Neuronal stem cell (in vitro differentiated cells): ENCODE results near the gene GMPR.

ENCODE experiments used
- DNase-seq: peaks from one replicate; pipeline ENCODE4 v3.0.0-alpha.2; 2013; ENCODE audit warnings: low spot score
- H2AFZ ChIP-seq: one replicate; pipeline ENCODE4 v1.6.1; 2013; ENCODE audit warnings: mild to moderate bottlenecking, low read length, inconsistent platforms
- H2AK5ac ChIP-seq: 2 replicates; pipeline ENCODE4 v1.6.1; 2013; ENCODE audit warnings: low read depth, mild to moderate bottlenecking, inconsistent platforms, low read length, moderate library complexity, mixed read lengths
- H2BK120ac ChIP-seq: 2 replicates; pipeline ENCODE4 v1.6.1; 2013; ENCODE audit warnings: low read depth, mild to moderate bottlenecking, inconsistent platforms, low read length, moderate library complexity, mixed read lengths
- H2BK12ac ChIP-seq: one replicate; pipeline ENCODE4 v1.6.1; 2013; ENCODE audit warnings: low read length, inconsistent platforms
- H2BK15ac ChIP-seq: 2 replicates; pipeline ENCODE4 v1.6.1; 2013; ENCODE audit warnings: mild to moderate bottlenecking, low read length, inconsistent platforms, mixed read lengths
- H2BK5ac ChIP-seq: one replicate; pipeline ENCODE4 v1.6.1; 2013; ENCODE audit warnings: inconsistent platforms, mild to moderate bottlenecking, low read length, moderate library complexity
- H3K14ac ChIP-seq: one replicate; pipeline ENCODE4 v1.6.1; 2013; ENCODE audit warnings: low read length, inconsistent platforms
- H3K18ac ChIP-seq: 2 replicates; pipeline ENCODE4 v1.6.1; 2013; ENCODE audit warnings: low read length, inconsistent platforms
- H3K23ac ChIP-seq: 2 replicates; pipeline ENCODE4 v1.6.1; 2013; ENCODE audit warnings: low read depth, mild to moderate bottlenecking, mixed read lengths, low read length, inconsistent platforms; ENCODE audit not compliant: poor library complexity
- H3K27ac ChIP-seq: replicated peaks from 3 replicates; pipeline ENCODE4 v1.5.1; 2013; ENCODE audit warnings: low read length, inconsistent platforms
- H3K27me3 ChIP-seq, 3 experiments: 2 replicates each; pipeline ENCODE4 v1.6.1; 2013; ENCODE audit warnings: low read length in 3 of 3, mild to moderate bottlenecking in 2 of 3, inconsistent platforms in 1 of 3, low read depth in 1 of 3, mixed read lengths in 1 of 3, moderate library complexity in 1 of 3; ENCODE audit not compliant: control insufficient read depth in 3 of 3, insufficient read depth in 3 of 3
- H3K36me3 ChIP-seq, 2 donors: replicated peaks in 1 of 2; 2 replicates each; pipeline ENCODE4 v1.6.1; 2013; ENCODE audit warnings: low read length in 2 of 2; ENCODE audit not compliant: control insufficient read depth in 2 of 2, insufficient read depth in 2 of 2
- H3K4ac ChIP-seq: 2 replicates; pipeline ENCODE4 v1.6.1; 2013; ENCODE audit warnings: inconsistent platforms, mild to moderate bottlenecking, low read length, moderate library complexity
- H3K4me1 ChIP-seq, 2 donors: 1 replicate in 1 of 2; 2 replicates in 1 of 2; pipeline ENCODE4 v1.6.1; 2013; ENCODE audit warnings: low read length in 2 of 2, low read depth in 1 of 2; ENCODE audit not compliant: control insufficient read depth in 2 of 2, insufficient read depth in 1 of 2
- H3K4me2 ChIP-seq: one replicate; pipeline ENCODE4 v1.6.1; 2013; ENCODE audit warnings: mild to moderate bottlenecking, low read length, inconsistent platforms; ENCODE audit not compliant: insufficient read depth, poor library complexity, severe bottlenecking
- H3K4me3 ChIP-seq, 2 donors: 2 replicates each; pipeline ENCODE4 v1.5.1; 2013; ENCODE audit warnings: low read length in 2 of 2, mild to moderate bottlenecking in 2 of 2, inconsistent platforms in 1 of 2, moderate library complexity in 1 of 2
- H3K79me1 ChIP-seq: one replicate; pipeline ENCODE4 v1.6.1; 2013; ENCODE audit warnings: low read depth, mild to moderate bottlenecking, inconsistent platforms, low read length, moderate library complexity
- H3K9ac ChIP-seq: one replicate; pipeline ENCODE4 v1.6.1; 2013; ENCODE audit warnings: mild to moderate bottlenecking, low read depth, low read length, inconsistent platforms; ENCODE audit not compliant: poor library complexity
- H3K9me3 ChIP-seq, 2 donors: replicated peaks in 1 of 2; 2 replicates each; pipeline versions ENCODE3 to v1.6.1; 2013; ENCODE audit warnings: low read length in 2 of 2, mild to moderate bottlenecking in 2 of 2, inconsistent platforms in 1 of 2, low read depth in 1 of 2, mixed read lengths in 1 of 2, moderate library complexity in 1 of 2; ENCODE audit not compliant: control insufficient read depth in 2 of 2, insufficient read depth in 1 of 2
- H4K8ac ChIP-seq: one replicate; pipeline ENCODE4 v1.6.1; 2013; ENCODE audit warnings: low read depth, mild to moderate bottlenecking, inconsistent platforms, low read length, moderate library complexity
- H4K91ac ChIP-seq: one replicate; pipeline ENCODE4 v1.6.1; 2013; ENCODE audit warnings: low read length, low read depth, mild to moderate bottlenecking, inconsistent platforms; ENCODE audit not compliant: poor library complexity
- WGBS, 2 donors: extraction: QIAGEN DNeasy Blood & Tissue Kit; methylation state at CpG; one replicate each; pipeline ENCODE4 v1.1.7; 2013; ENCODE audit warnings: missing lambda C conversion rate in 2 of 2, mixed read lengths in 1 of 2; ENCODE audit not compliant: insufficient read length in 2 of 2, insufficient replicate concordance in 1 of 2; ENCODE audit errors: extremely low coverage in 2 of 2; 5-methylcytosine and 5-hydroxymethylcytosine counted together

The GMPR gene

GRCh38 chr6:16196984-16197546 lies 41.3 kb upstream of the GMPR start:
- no peak overlapping the region for H3K4me2 ChIP-seq
- no peak overlapping the region for H3K4ac ChIP-seq
- WGBS, 2 donors, result no CpG with 5 or more reads among the region's 19 CpGs
- H2BK120ac ChIP-seq, result no peak overlapping the region
- H2AK5ac ChIP-seq, result no peak overlapping the region
- no peak overlapping the region for H2AFZ ChIP-seq
- H3K27ac ChIP-seq, result no peak overlapping the region
- no peaks in the 10 kb centered on the region for H3K9me3 ChIP-seq
- H3K18ac ChIP-seq, result no peak overlapping the region
- no peak overlapping the region for H3K23ac ChIP-seq
- H2BK5ac ChIP-seq, result no peak overlapping the region
- H3K14ac ChIP-seq, result no peak overlapping the region
- H3K36me3 ChIP-seq, result no peaks in the 10 kb centered on the region
- H3K4me1 ChIP-seq, result peaks cover 0 to 7% of the 10 kb centered on the region in 2 donors
- no peaks in the 10 kb centered on the region for H3K79me1 ChIP-seq
- no peak overlapping the region for H2BK15ac ChIP-seq
- no peak overlapping the region for H4K91ac ChIP-seq
- H3K9ac ChIP-seq, result no peak overlapping the region
- no peak overlapping the region for H2BK12ac ChIP-seq
- DNase-seq, result no peak
- H4K8ac ChIP-seq, result no peak overlapping the region
- no peak overlapping the region for H3K4me3 ChIP-seq
- peaks cover 0 to 71% (median 0%) of the 10 kb centered on the region in 3 experiments for H3K27me3 ChIP-seq

GRCh38 chr6:16198061-16198705 lies 40.2 kb upstream of the GMPR start:
- H3K27me3 ChIP-seq, result peaks cover 0 to 69% (median 0%) of the 10 kb centered on the region in 3 experiments
- WGBS, 2 donors, result no CpG with 5 or more reads among the region's 50 CpGs
- peak overlapping the region; percentile 16 for H3K18ac ChIP-seq
- H3K4me1 ChIP-seq, result peaks cover 0 to 7% of the 10 kb centered on the region in 2 donors
- H3K27ac ChIP-seq, result no peak overlapping the region
- no peak overlapping the region for H2AK5ac ChIP-seq
- H2BK5ac ChIP-seq, result no peak overlapping the region
- no peak overlapping the region for H3K4ac ChIP-seq
- no peaks in the 10 kb centered on the region for H3K36me3 ChIP-seq
- H3K9me3 ChIP-seq, result no peaks in the 10 kb centered on the region
- H2BK120ac ChIP-seq, result no peak overlapping the region
- no peak overlapping the region for H3K4me2 ChIP-seq
- H3K9ac ChIP-seq, result no peak overlapping the region
- H3K4me3 ChIP-seq, result no peak overlapping the region
- no peak overlapping the region for H3K14ac ChIP-seq
- no peak overlapping the region for H4K91ac ChIP-seq
- H4K8ac ChIP-seq, result no peak overlapping the region
- H2BK12ac ChIP-seq, result no peak overlapping the region
- H3K23ac ChIP-seq, result no peak overlapping the region
- no peaks in the 10 kb centered on the region for H3K79me1 ChIP-seq
- DNase-seq, result no peak
- H2BK15ac ChIP-seq, result no peak overlapping the region
- H2AFZ ChIP-seq, result no peak overlapping the region

- H3K4me1 ChIP-seq, result peaks cover 0 to 7% of the 10 kb centered on the region in 2 donors
- H4K8ac ChIP-seq, result no peak overlapping the region
- no peak overlapping the region for H3K4ac ChIP-seq
- H3K27me3 ChIP-seq, result peaks cover 0 to 58% (median 0%) of the 10 kb centered on the region in 3 experiments
- H2AK5ac ChIP-seq, result no peak overlapping the region
- H2AFZ ChIP-seq, result no peak overlapping the region
- no peak overlapping the region for H3K14ac ChIP-seq
- no peak overlapping the region for H3K4me2 ChIP-seq
- no peak overlapping the region for H2BK12ac ChIP-seq
- H2BK15ac ChIP-seq, result no peak overlapping the region
- DNase-seq, result no peak
- no peak overlapping the region for H3K23ac ChIP-seq
- H3K27ac ChIP-seq, result no peak overlapping the region
- no peak overlapping the region for H3K4me3 ChIP-seq
- H2BK5ac ChIP-seq, result no peak overlapping the region
- no CpG with 5 or more reads among the region's 5 CpGs for WGBS, 2 donors
- no peak overlapping the region for H4K91ac ChIP-seq
- no peaks in the 10 kb centered on the region for H3K36me3 ChIP-seq
- H3K79me1 ChIP-seq, result no peaks in the 10 kb centered on the region
- H2BK120ac ChIP-seq, result no peak overlapping the region
- H3K9ac ChIP-seq, result no peak overlapping the region
- H3K18ac ChIP-seq, result no peak overlapping the region
- no peaks in the 10 kb centered on the region for H3K9me3 ChIP-seq
These were observed 38.6 kb upstream of the GMPR start for GRCh38 chr6:16199804-16200203.

- H3K18ac ChIP-seq, result no peak overlapping the region
- no peak overlapping the region for H4K91ac ChIP-seq
- H2AFZ ChIP-seq, result no peak overlapping the region
- H3K36me3 ChIP-seq, result no peaks in the 10 kb centered on the region
- H2BK15ac ChIP-seq, result no peak overlapping the region
- H3K23ac ChIP-seq, result no peak overlapping the region
- peaks cover 5 to 7% of the 10 kb centered on the region in 2 donors for H3K4me1 ChIP-seq
- DNase-seq, result no peak
- no peak overlapping the region for H3K9ac ChIP-seq
- no peak overlapping the region for H2BK5ac ChIP-seq
- no peak overlapping the region for H3K27ac ChIP-seq
- no peaks in the 10 kb centered on the region for H3K9me3 ChIP-seq
- no peaks in the 10 kb centered on the region for H3K79me1 ChIP-seq
- H2BK120ac ChIP-seq, result no peak overlapping the region
- no peak overlapping the region for H3K4ac ChIP-seq
- no peak overlapping the region for H2AK5ac ChIP-seq
- peaks cover 0 to 55% (median 0%) of the 10 kb centered on the region in 3 experiments for H3K27me3 ChIP-seq
- WGBS, 2 donors, result no CpG with 5 or more reads among the region's 18 CpGs
- H3K14ac ChIP-seq, result no peak overlapping the region
- H2BK12ac ChIP-seq, result no peak overlapping the region
- H3K4me2 ChIP-seq, result no peak overlapping the region
- no peak overlapping the region for H3K4me3 ChIP-seq
- H4K8ac ChIP-seq, result no peak overlapping the region
These were observed 38.0 kb upstream of the GMPR start for GRCh38 chr6:16200321-16200883.
